GM21737 (cell line): ENCODE measurements around the gene CCDC116.
"Not testable (repeated sequence)": the region's sequence is repeated elsewhere in the genome, so short reads cannot be mapped to it uniquely, and the experiment has no call there.

Experiments
- ATAC-seq: cut with Tn5 transposase; IDR thresholded peaks from one replicate; pipeline ENCODE4 v1.9.1; 2021; ENCODE audit warnings: mild to moderate bottlenecking, moderate library complexity; ENCODE audit not compliant: unreplicated experiment

The CCDC116 gene, protein sequence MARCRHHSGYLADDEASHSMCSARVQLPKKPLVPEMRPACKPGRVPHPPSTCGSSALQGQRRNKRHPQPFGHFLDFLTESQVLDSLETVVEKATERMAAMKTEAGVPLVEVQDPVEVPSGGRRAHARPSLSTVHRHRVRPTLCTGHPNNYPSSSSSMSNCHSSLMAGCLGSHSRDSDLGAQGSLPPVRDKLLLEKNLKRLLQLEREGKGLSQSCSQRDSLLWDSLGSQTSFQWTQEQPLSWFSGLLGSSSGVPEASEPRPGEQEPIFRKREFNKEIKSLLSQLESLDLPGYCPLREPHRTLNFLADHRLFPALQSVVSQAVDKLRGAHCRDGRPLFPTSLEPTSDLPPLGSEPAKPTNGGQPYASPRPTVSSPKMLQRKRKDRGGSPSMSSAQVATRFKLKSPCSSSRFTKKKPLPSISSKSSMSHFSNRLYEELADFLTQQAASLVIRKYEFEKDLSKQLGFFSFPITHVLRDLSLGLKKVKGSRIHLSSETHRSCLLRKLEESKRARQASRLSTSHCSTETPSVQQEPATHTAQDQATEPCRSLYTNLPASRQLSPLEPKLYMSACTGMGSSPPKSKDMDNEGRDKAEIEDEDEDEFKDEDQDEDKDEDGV

GRCh38 chr22:21632237-21632895, at the start of gene CCDC116:
Gene CCDC116, plus strand, starts transcription at chr22:21632760. Its CDS starts 422 bp downstream, at chr22:21633182.
- ATAC-seq = no peak

GRCh38 chr22:21582801-21583740, 49.5 kb upstream of the CCDC116 start:
- no peak for ATAC-seq

- no peak for ATAC-seq
Observed at GRCh38 chr22:21585389-21585788, 47.2 kb upstream of the CCDC116 start.

DNA sequence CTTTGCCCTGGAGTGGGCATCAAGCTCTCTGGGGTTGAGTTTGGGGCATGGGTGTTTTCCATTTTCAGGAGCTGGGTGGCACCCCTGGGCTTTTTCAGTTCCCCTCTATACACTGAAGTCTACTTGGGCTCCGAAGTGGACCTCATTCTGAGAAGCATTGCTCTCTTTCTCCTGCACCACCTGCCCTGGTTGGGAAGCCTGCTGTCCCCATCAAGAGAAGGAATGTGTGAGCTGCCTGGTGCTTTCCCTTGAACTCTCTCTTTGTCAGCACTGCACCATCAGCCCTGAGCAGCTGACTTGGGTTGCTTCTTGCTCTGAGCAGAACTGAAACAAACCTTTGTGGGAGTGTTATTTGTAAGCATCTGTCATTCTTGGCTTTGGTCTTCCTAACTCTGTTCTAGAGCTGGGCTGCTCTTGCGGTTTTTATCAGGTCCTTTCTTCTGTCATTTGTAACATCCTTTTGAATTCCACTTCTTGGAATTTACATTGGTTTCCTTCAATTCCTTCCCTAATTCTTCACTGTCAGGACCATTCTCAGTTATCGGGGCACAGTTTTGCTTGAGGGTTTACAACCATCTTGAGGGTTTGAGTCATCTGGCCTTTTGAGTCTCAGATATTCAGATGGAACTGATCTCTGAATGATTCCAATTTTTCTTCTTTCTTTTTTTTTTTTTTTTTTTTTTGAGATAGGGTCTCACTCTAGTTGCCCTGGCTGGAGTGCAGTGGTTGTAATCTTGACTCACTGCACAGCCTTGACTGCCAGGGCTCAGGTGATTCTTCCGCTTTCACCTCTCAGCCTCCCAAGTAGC, 44.6 kb upstream of the CCDC116 start:
- peak; percentile 82 for ATAC-seq

DNA sequence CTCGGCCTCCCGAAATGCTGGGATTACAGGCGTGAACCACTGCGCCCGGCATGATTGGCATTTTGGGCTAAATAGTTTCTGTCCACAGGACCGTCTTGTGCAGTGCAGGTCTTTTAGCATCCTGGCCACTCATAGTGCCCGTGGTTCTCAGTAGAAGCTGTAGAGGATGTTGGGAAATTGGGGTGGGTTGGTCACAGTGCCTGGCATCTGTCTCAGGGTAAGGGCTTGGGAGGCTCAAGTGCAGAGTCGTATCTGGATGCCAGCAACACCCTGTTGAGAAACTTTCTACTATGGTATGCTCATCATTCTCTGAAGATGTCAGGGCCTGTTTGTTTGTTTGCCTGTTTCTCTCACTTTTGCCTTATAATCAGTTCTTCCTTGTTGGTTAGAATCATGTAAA, 43.2 kb upstream of the CCDC116 start:
- no peak for ATAC-seq

DNA sequence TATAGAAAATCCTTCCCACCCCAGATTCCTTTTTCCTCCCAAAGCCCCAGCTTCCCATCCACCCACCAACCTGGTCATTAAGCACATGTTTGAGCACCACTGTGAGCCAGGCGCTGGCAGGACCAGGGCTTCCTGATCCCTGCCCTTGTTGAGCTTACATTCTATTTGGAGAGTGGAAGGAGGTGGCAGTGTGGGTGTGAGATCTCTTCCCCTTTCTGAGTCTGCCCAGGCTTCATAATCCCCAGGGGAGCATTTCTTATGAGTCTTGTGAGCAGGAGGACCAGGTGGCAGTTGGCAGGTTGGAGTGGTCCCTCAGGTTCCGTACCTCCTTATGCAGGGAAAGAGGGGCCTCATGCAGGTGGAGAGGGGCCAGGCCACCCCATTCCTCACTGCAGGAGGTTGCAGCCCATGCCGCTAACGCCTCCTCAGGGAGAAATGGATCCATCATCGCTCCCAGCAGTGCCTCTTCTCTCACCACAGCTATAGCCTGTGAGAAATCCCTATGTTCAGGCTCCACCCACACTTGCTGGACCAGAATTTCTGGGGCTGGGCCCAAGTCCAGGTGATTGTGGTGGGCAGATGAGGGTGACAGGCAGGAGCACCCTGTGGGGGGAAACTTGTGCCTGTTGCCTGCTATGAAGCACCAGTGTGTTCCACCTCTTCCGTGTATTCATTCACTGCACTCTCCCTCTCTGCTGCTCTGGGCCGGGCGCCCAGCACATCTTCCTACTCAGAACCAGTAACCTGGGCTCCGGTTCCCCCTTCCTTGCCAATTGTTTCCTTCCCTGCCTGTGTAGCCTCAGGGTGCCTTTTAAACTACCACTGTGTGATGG, 41.5 kb upstream of the CCDC116 start:
- no peak for ATAC-seq

- ATAC-seq = no peak
Observed at GRCh38 chr22:21591695-21592094, 40.9 kb upstream of the CCDC116 start.

DNA sequence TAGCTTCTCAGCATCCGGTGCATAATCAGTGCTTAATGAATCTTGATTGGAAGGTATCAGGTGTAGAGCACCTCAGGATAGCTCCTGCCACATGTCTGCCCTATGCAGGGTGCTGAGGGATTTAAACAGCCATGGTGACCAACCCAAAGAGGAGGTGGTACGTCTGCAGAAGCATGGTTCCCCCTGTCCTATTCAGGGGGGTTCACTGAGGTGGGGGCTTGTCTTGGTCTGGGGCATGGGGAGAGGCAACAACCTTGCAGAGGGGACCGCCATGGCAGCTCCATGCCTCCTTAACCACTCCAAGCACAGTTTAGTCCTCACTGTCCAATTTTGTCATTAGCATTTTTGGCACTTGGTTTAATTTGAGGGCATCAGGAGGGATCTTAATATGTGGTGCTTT, 40.1 kb upstream of the CCDC116 start:
- ATAC-seq = no peak

- no peak for ATAC-seq
Observed at GRCh38 chr22:21593406-21594232, 38.9 kb upstream of the CCDC116 start.

DNA sequence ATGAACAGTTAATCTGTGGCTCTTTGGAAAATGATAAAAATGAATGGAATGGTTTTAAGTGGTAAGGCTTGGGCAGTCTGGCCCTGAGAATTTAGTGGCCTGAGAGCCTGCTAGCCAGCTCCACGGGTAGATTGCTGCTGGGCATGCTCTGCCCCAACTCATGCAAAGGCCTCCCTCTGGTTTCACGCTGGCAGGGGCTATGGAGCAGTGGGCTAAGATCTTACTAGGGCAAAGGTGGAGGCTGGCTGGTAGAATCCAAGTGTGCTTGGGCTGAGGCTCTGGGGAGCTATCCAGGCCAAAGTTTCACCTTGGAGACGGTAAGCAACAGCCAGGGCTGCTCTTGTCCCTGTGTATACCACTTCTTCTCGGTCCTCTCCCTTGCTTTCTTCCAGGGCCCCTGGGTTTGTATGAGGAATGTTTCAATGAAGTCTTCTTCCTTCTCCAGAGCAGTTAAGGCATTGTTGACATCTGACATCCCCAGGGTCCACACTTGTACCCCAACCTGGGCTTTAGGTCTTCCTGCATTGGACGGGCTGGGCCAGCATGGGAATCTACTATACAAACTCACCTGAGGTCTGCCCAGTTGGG, 37.6 kb upstream of the CCDC116 start:
- ATAC-seq = no peak

DNA sequence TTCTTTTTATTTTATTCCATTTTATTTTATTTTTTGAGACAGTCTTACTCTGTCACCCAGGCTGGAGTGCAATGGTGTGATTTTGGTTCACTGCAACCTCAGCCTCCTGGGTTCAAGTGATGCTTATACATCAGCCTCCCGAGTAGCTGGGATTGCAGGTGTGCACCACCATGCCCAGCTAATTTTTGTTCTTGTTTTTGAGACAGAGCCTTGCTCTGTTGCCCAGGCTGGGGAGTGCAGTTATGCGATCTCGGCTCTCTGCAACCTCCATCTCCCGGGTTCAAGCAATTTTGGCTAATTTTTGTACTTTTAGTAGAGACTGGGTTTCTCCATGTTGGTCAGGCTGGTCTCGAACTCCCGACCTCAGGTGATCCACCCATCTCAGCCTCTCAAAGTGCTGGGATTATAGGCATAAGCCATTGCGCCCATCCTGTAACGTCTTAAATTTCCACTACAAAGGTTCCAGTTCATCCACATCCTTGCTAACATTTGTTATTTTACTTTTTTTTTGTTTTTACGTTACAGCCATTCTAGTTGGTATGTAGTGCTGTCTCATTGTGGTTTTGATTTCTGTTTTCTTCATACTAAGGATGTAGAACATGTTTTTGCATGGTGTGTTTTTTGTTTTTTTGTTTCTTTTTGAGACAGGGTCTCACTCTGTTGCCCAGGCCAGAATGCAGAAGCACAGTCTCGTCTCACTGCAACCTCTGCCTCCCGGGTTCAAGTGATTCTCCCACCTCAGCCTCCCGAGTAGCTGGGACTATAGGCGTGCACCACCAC, 36.0 kb upstream of the CCDC116 start:
- not testable (repeated sequence) for ATAC-seq

- ATAC-seq = no peak
Observed at GRCh38 chr22:21598302-21598701, 34.3 kb upstream of the CCDC116 start.

DNA sequence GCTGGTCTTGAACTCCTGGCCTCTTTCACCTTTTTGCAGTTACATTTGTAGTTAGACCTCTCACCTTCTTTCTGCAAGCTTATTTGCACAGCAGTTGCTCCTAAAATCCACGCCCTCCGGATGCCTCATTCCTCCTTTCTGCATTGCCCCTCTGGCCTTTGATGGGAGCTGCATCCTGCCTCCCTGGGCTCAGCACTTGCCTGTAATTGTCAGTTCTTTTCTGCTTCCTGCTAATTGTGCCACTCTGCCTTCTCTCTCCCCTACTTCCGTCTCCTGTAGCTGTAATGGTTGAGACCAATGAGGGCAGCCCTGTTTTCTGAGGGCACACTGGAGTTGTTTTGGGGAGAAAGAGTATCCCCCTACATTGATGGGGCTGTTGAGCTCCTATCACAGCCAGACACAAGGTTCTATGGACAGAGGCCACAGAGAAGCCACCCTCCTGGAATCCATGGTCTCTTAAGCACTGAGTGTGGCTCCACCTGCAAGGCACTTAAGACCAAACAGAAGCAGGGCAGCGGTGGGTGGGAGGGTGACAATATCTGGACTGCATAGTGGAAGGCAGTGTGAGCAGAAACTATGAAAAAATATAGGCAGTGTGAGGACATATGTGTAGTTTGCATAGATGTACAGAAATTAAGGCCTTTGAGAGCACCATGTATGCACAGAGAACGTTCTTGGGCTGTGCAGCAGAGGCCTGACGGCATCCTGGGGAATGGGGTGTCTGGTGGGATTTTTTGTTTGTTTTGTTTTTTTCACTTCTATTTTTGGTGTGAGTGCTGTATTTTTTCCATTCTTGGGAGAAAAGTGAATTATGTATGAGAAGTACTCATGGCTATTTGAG, 33.3 kb upstream of the CCDC116 start:
- ATAC-seq = no peak

DNA sequence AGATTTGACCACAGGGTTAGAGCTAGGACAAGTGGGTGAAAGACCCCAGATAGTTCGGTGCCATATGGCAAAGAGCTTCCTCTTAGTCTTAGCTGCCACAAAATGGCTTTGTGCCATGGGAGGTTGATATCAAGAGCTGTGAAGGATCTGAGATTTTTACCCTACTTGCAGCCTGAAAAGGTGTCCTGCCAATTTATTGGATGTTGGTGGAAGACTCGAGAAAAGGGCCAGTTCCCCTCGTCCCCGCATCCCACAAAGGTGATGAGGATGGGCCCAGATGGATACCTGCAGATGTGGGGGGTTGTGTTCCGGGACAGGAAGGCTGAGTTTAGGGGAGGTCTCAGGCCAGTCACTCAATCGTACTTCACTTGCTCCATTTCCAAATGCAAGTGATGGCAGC, 30.0 kb upstream of the CCDC116 start:
- no peak for ATAC-seq

DNA sequence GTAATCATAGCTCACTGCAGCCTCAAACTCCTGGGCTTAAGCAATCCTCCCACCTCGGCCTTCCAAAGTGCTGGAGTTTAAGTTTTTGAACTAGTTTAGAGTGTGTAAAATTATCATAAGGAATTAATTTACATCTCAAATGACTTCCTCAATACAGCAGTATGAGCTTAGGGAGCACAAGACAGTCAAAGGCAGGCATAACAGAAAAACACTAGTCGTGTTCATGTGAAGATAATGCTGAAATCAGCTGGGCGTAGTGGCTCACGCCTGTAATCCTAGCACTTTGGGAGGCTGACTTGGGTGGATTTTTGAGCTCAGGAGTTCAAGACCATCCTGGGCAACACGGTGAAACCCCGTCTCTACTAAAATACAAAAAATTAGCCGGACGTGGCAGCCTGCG, 28.6 kb upstream of the CCDC116 start:
- no peak for ATAC-seq

- ATAC-seq = no peak
Observed at GRCh38 chr22:21605887-21606564, 26.5 kb upstream of the CCDC116 start.
